Activated T-cell treated with anti-CD3 and anti-CD28 coated beads for 1 hour (primary cell): Measurements from ENCODE around the gene RPUSD2.

Source experiments
- DNase-seq: peaks from one replicate; pipeline ENCODE4 v3.0.0-alpha.2; 2020; ENCODE audit warnings: low read depth

Gene RPUSD2

GRCh38 chr15:40623361-40623760, 54.3 kb downstream of the RPUSD2 start:
- DNase-seq: no peak
